Brain microvascular endothelial cell (primary cell): Measurements from ENCODE around the gene CKS2.

Experiments
- DNase-seq: peaks from one replicate; pipeline ENCODE4 v3.0.0-alpha.2; 2020
- H3K27ac ChIP-seq: fragments of 250-450 bp; sonication (Bioruptor Pico); 2 replicates; pipeline ENCODE4 v1.5.1; 2020; ENCODE audit warnings: mild to moderate bottlenecking, moderate library complexity
- H3K27me3 ChIP-seq: fragments of 250-450 bp; sonication (Bioruptor Pico); replicated peaks from 2 replicates; pipeline ENCODE4 v1.5.1; 2020; ENCODE audit warnings: mild to moderate bottlenecking
- H3K36me3 ChIP-seq: fragments of 250-450 bp; sonication (Bioruptor Pico); replicated peaks from 2 replicates; pipeline ENCODE4 v1.5.1; 2020; ENCODE audit warnings: mild to moderate bottlenecking
- H3K4me3 ChIP-seq: 2 replicates; pipeline ENCODE4 v1.5.1; 2011; ENCODE audit warnings: low read depth, mild to moderate bottlenecking, control low read depth, low read length, moderate library complexity
- in situ Hi-C: cut with HindIII; loops from 2 replicates; pipeline ENCODE4 v1.10.0; 2017; ENCODE audit warnings: low sequenced_read_pairs, low pct_ligation_motif_present
- TF ChIP-seq, protein P1 (sequence below): IDR thresholded peaks from 2 replicates; pipeline ENCODE4 v1.5.1; 2011; ENCODE audit warnings: low read depth, mild to moderate bottlenecking, moderate library complexity, low read length, control low read depth, inconsistent platforms; ENCODE audit errors: missing control alignments

Gene CKS2

GRCh38 chr9:89349607-89350006, 38.6 kb downstream of the CKS2 start:
- TF ChIP-seq, protein P1, sequence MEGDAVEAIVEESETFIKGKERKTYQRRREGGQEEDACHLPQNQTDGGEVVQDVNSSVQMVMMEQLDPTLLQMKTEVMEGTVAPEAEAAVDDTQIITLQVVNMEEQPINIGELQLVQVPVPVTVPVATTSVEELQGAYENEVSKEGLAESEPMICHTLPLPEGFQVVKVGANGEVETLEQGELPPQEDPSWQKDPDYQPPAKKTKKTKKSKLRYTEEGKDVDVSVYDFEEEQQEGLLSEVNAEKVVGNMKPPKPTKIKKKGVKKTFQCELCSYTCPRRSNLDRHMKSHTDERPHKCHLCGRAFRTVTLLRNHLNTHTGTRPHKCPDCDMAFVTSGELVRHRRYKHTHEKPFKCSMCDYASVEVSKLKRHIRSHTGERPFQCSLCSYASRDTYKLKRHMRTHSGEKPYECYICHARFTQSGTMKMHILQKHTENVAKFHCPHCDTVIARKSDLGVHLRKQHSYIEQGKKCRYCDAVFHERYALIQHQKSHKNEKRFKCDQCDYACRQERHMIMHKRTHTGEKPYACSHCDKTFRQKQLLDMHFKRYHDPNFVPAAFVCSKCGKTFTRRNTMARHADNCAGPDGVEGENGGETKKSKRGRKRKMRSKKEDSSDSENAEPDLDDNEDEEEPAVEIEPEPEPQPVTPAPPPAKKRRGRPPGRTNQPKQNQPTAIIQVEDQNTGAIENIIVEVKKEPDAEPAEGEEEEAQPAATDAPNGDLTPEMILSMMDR = no peak
- Histone ChIP-seq H3K27ac (no peak overlapping the region), H3K4me3 (no peak overlapping the region), H3K36me3 (peaks cover 50% of the 10 kb centered on the region), H3K27me3 (no peaks in the 10 kb centered on the region)
- no peak for DNase-seq
- in situ Hi-C loops = no loop called here

DNA sequence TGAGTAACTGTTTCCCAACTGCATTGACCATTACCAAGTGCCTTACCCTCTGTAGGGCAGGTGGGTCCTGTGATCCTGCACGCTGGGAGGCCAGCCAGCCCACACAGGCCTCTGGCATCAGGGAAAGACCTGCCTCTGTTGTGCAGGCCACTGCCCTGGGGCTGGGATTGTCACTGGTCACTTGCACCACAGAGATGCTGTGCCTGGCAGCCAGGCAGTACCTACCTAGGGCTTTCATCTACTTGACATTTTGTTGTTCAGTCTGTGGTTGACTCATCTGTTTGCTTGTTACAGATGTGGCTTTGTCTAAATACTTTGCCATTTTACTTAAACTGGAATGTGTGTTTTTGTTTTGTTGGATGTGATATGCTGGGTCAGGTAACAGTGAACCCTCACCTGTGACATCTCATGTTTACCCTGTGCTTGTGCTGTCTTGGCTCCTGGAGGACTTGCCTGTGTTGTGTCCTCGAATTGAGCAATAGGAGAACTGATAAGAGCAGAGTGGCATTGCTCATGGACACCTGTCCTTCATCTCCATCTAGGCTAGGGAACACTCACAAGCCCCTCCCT, 40.1 kb downstream of the CKS2 start:
- TF ChIP-seq, protein P1 = no peak
- no peak for DNase-seq
- no peaks in the 10 kb centered on the region for H3K27me3 ChIP-seq
- H3K4me3 ChIP-seq = no peak overlapping the region
- peaks cover 59% of the 10 kb centered on the region for H3K36me3 ChIP-seq
- H3K27ac ChIP-seq = no peak overlapping the region
- in situ Hi-C loops = no loop called here

- no peak for DNase-seq
- TF ChIP-seq, protein P1 = no peak
- in situ Hi-C loops = no loop called here
- no peak overlapping the region for H3K27ac ChIP-seq
- H3K36me3 ChIP-seq = peaks cover 57% of the 10 kb centered on the region
- H3K4me3 ChIP-seq = no peak overlapping the region
- H3K27me3 ChIP-seq = no peaks in the 10 kb centered on the region
Measured at GRCh38 chr9:89351584-89352300, 40.7 kb downstream of the CKS2 start.

GRCh38 chr9:89352451-89352850, 41.5 kb downstream of the CKS2 start:
- no peak for DNase-seq
- Histone ChIP-seq H3K27me3 (no peaks in the 10 kb centered on the region), H3K27ac (no peak overlapping the region), H3K4me3 (no peak overlapping the region), H3K36me3 (peaks cover 63% of the 10 kb centered on the region)
- TF ChIP-seq, protein P1 = no peak
- in situ Hi-C loops = no loop called here

GRCh38 chr9:89352874-89353649, 42.1 kb downstream of the CKS2 start:
- TF ChIP-seq, protein P1 = no peak
- DNase-seq = no peak
- peaks cover 68% of the 10 kb centered on the region for H3K36me3 ChIP-seq
- H3K27ac ChIP-seq = no peak overlapping the region
- in situ Hi-C loops = no loop called here
- H3K4me3 ChIP-seq = no peak overlapping the region
- H3K27me3 ChIP-seq = no peaks in the 10 kb centered on the region
